Gastrocnemius medialis (tissue), 4 donors: ENCODE data around the gene CCDC188.

ENCODE experiments used
- CTCF ChIP-seq, 5 experiments: fragments of 450-650 bp in 3 of 5; fragments of 200-600 bp in 2 of 5; sonication (generic) in 2 of 5; IDR thresholded peaks in 4 of 5; conservative IDR thresholded peaks in 1 of 5; 1 replicate in 4 of 5; 2 replicates in 1 of 5; pipeline ENCODE4 v1.5.1; 2016 to 2019; ENCODE audit warnings: antibody characterized with exemption in 5 of 5, mild to moderate bottlenecking in 3 of 5, moderate library complexity in 3 of 5
- POLR2A ChIP-seq, 2 donors: fragments of 450-650 bp; IDR thresholded peaks; one replicate each; pipeline ENCODE4 v1.6.1; 2017; ENCODE audit warnings: antibody characterized with exemption in 2 of 2, mild to moderate bottlenecking in 2 of 2, moderate library complexity in 2 of 2

- TF ChIP-seq CTCF (IDR thresholded peaks at IDR 0.05 in 4 of 5, conservative IDR thresholded peaks at IDR 0.05 in 1 of 5): no peak
- TF ChIP-seq POLR2A (IDR thresholded peaks at IDR 0.05): no peak
Measured at GRCh38 chr22:20102203-20102780, 48.6 kb downstream of the CCDC188 start.
